HG02571 (cell line): ENCODE measurements around the gene ANKRD6.

Experiments used
- ATAC-seq: cut with Tn5 transposase; IDR thresholded peaks from one replicate; pipeline ENCODE4 v1.9.1; 2021; ENCODE audit warnings: mild to moderate bottlenecking, moderate library complexity; ENCODE audit not compliant: unreplicated experiment

The ANKRD6 gene

DNA sequence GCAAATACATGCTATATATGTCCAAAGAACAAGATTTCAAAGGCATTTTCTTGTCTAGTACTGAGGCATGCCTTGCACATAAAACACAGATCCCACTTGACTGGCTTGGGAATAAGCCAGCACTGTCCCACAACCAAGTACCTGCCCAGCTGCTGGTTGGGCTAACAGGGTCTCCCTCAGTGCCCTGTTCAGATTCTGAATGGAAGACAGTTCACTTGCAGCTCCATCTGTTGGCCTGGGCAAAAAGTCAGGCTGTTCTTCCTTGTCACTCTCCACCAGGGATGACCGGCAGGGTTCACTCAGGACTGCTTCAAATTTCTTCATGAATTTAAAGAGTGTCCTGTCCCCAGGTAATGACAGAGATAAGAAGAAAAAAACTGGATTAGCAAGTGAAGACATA, 250.0 kb downstream of the ANKRD6 start:
- ATAC-seq, result no peak
